PC-3 (cell line): ENCODE results near the gene TAPT1. TPM values are rescaled to one million over a fixed set of nuclear protein-coding genes. Genes with fewer than 3 reads are reported as not detected.
A peak's percentile ranks its signal among the peaks of the same experiment; 100 is the strongest.

Experiments used
- ATAC-seq: fragments of 200-7000 bp; cut with Tn5 transposase; 2 replicates; pipeline ENCODE4 v1.9.1; 2020; ENCODE audit warnings: mild to moderate bottlenecking, moderate library complexity
- BruUV-seq: library from RNA; stranded (reverse); fragments of 400-500 nt; replicated peaks from 2 replicates; lab custom pipeline; 2021; lab: Mats Ljungman, UMichigan
- CTCF ChIA-PET: fragments of 300-600 bp; sonication (Branson Sonifier 250); formaldehyde crosslinking; loops from one replicate; lab custom pipeline; 2022; ENCODE audit warnings: antibody characterized with exemption; lab: Charles Lee
- POLR2A ChIA-PET: fragments of 300-600 bp; sonication (Branson Sonifier 250); formaldehyde crosslinking; loops from one replicate; lab custom pipeline; 2022; ENCODE audit warnings: antibody characterized with exemption; ENCODE audit not compliant: unreplicated experiment; lab: Charles Lee
- DNase-seq: peaks from one replicate; pipeline ENCODE4 v3.0.0-alpha.2; 2015
- H2AFZ ChIP-seq: fragments of 300-600 bp; sonication (generic); 2 replicates; pipeline ENCODE4 v1.6.0; 2016; ENCODE audit warnings: antibody characterized with exemption, low read length
- H3F3A ChIP-seq: fragments of 300-600 bp; sonication (generic); one replicate; pipeline ENCODE4 v1.6.0; 2017; ENCODE audit warnings: antibody characterized with exemption, low read length, control low read depth, mild to moderate bottlenecking; ENCODE audit not compliant: unreplicated experiment
- H3K27ac ChIP-seq: fragments of 300-600 bp; sonication (generic); 2 replicates; pipeline ENCODE4 v1.5.1; 2016; ENCODE audit warnings: mild to moderate bottlenecking, low read length
- H3K27me3 ChIP-seq: fragments of 300-600 bp; sonication (generic); 2 replicates; pipeline ENCODE4 v1.6.1; 2016; ENCODE audit warnings: low read length, mixed read lengths
- H3K36me3 ChIP-seq: fragments of 300-600 bp; sonication (generic); 2 replicates; pipeline ENCODE4 v1.6.1; 2016; ENCODE audit warnings: low read depth, mixed run types, low read length, mixed read lengths
- H3K4me1 ChIP-seq: fragments of 300-600 bp; sonication (generic); 2 replicates; pipeline ENCODE4 v1.5.1; 2016; ENCODE audit warnings: low read length; ENCODE audit not compliant: insufficient read depth
- H3K4me2 ChIP-seq: fragments of 300-600 bp; sonication (generic); 2 replicates; pipeline ENCODE4 v1.6.0; 2016; ENCODE audit warnings: low read length
- H3K4me3 ChIP-seq: fragments of 300-600 bp; sonication (generic); 2 replicates; pipeline ENCODE4 v1.5.1; 2016; ENCODE audit warnings: mild to moderate bottlenecking, low read length, mixed read lengths
- H3K79me2 ChIP-seq: fragments of 300-600 bp; sonication (generic); 2 replicates; pipeline ENCODE4 v1.6.1; 2017; ENCODE audit warnings: low read length, mixed read lengths
- H3K9ac ChIP-seq: fragments of 300-600 bp; sonication (generic); 2 replicates; pipeline ENCODE4 v1.6.0; 2016; ENCODE audit warnings: mild to moderate bottlenecking, low read length
- H3K9me2 ChIP-seq: fragments of 300-600 bp; sonication (generic); replicated peaks from 2 replicates; pipeline ENCODE4 v1.6.1; 2016; ENCODE audit warnings: mixed run types, low read length, mixed read lengths
- H3K9me3 ChIP-seq: fragments of 300-600 bp; sonication (generic); 2 replicates; pipeline ENCODE4 v1.6.1; 2016; ENCODE audit warnings: low read length, mixed read lengths
- H4K20me1 ChIP-seq: fragments of 300-600 bp; sonication (generic); 2 replicates; pipeline ENCODE4 v1.6.1; 2016; ENCODE audit warnings: low read length, mixed read lengths
- CTCF ChIP-seq: fragments of 300-600 bp; sonication (generic); conservative IDR thresholded peaks from 2 replicates; pipeline ENCODE4 v1.5.1; 2017; ENCODE audit warnings: antibody characterized with exemption, low read depth, mild to moderate bottlenecking, low read length
- EZH2 ChIP-seq: fragments of 300-600 bp; sonication (generic); IDR thresholded peaks from one replicate; pipeline ENCODE4 v1.6.1; 2017; ENCODE audit warnings: antibody characterized with exemption, mild to moderate bottlenecking, low read length; ENCODE audit not compliant: unreplicated experiment
- EZH2phosphoT487 ChIP-seq: fragments of 300-600 bp; sonication (generic); IDR thresholded peaks from 2 replicates; pipeline ENCODE4 v1.6.1; 2018; ENCODE audit warnings: mild to moderate bottlenecking, antibody characterized with exemption, low read length, borderline replicate concordance
- intact Hi-C: fragments of 100-400 bp; cut with micrococcal nuclease; formaldehyde crosslinking; loops from 2 replicates; pipeline ENCODE4 v1.9.0; 2023
- total RNA-seq: library from RNA; depleted of rRNA; stranded (reverse); fragments of >200 nt; gene quantifications from 2 replicates; pipeline ENCODE4 v1.2.3, GENCODE V29; 2014

TAPT1 gene
- total RNA-seq, 1 experiment from 2014 or later: 8.7 TPM

- Histone ChIP-seq H4K20me1 (no peaks in the 10 kb centered on the region), H3K79me2 (no peaks in the 10 kb centered on the region), H3K9me2 (no peaks in the 10 kb centered on the region), H3K9me3 (no peaks in the 10 kb centered on the region), H3K4me2 (no peak overlapping the region), H3K4me3 (no peak overlapping the region), H2AFZ (no peak overlapping the region), H3F3A (no peaks in the 10 kb centered on the region), H3K27me3 (no peaks in the 10 kb centered on the region), H3K36me3 (no peaks in the 10 kb centered on the region), H3K4me1 (no peaks in the 10 kb centered on the region), H3K9ac (no peak overlapping the region), H3K27ac (no peak overlapping the region)
- no peak for ATAC-seq
- intact Hi-C loops: no loop called here
- DNase-seq: no peak
- POLR2A ChIA-PET: no interaction called here
- CTCF ChIA-PET: no interaction called here
- no TSS peak for BruUV-seq
- TF ChIP-seq EZH2phosphoT487: no peak
- no peak for TF ChIP-seq CTCF
- no peak for TF ChIP-seq EZH2
These were observed 96.9 kb downstream of the TAPT1 start for GRCh38 chr4:16129336-16129735.

- no TSS peak for BruUV-seq
- Histone ChIP-seq H3K9me3 (no peaks in the 10 kb centered on the region), H3K4me1 (no peaks in the 10 kb centered on the region), H3K27me3 (no peaks in the 10 kb centered on the region), H3K4me3 (no peak overlapping the region), H3K27ac (no peak overlapping the region), H3K36me3 (no peaks in the 10 kb centered on the region), H3F3A (no peaks in the 10 kb centered on the region), H3K9me2 (no peaks in the 10 kb centered on the region), H3K79me2 (no peaks in the 10 kb centered on the region), H3K4me2 (no peak overlapping the region), H3K9ac (no peak overlapping the region), H2AFZ (no peak overlapping the region), H4K20me1 (no peaks in the 10 kb centered on the region)
- ChIA-PET POLR2A (no interaction called here), CTCF (no interaction called here)
- intact Hi-C loops: no loop called here
- ATAC-seq (no peak), DNase-seq (no peak)
- no peak for TF ChIP-seq CTCF
- TF ChIP-seq EZH2: no peak
- no peak for TF ChIP-seq EZH2phosphoT487
These were observed 99.6 kb downstream of the TAPT1 start for GRCh38 chr4:16126714-16127113.

- Histone ChIP-seq H3K27me3 (no peaks in the 10 kb centered on the region), H3K4me3 (no peak overlapping the region), H3K4me1 (no peaks in the 10 kb centered on the region), H2AFZ (0 out of 2 replicates have a peak overlapping the region, but pooled peaks have one; percentile 18), H3K9me3 (no peaks in the 10 kb centered on the region), H3F3A (no peaks in the 10 kb centered on the region), H3K9me2 (no peaks in the 10 kb centered on the region), H4K20me1 (no peaks in the 10 kb centered on the region), H3K79me2 (no peaks in the 10 kb centered on the region), H3K4me2 (no peak overlapping the region), H3K27ac (no peak overlapping the region), H3K36me3 (no peaks in the 10 kb centered on the region), H3K9ac (no peak overlapping the region)
- POLR2A ChIA-PET: no interaction called here
- intact Hi-C loops: no loop called here
- no peak for TF ChIP-seq EZH2
- TF ChIP-seq CTCF: no peak
- no peak for TF ChIP-seq EZH2phosphoT487
- ATAC-seq: no peak
- no peak for DNase-seq
- CTCF ChIA-PET: no interaction called here
- no TSS peak for BruUV-seq
These were observed 100.5 kb downstream of the TAPT1 start for GRCh38 chr4:16125571-16126445.
